ENCODE measurements around the gene ROBO1.

Gene ROBO1

DNA sequence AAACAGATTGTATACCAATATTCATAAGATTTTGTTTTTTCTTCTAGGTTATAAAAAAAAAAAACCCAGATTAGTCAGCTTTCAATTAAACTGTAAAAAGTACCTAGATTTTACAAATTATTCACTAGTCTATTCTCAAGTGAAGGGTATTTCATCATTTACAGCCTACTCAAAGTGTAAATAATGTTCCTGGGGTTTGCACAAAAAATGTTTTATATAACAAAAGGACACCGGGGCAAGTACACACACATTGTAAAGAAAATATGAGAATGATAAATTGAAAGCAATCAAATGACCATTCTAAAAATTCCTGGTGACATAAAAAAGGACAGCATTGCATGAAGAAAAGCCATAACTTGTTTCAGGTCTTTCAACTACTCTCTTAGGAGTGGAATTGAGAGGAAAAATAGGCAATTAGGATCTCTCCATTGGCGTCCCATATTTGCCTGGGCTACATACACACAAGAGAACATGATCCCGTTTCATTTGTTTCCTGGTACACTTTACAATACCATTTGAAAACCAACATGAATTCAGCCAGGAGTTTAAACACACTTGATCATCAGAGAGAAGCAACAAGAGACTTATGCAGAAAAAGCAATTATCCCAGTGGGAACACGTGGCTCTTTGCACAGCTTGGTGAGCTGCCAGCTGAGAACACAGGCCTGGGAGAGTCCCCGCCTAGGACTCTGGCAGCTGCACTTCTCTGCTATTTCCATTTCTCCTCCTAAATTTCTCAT, 1039.2 kb downstream of the ROBO1 start:
- no peak overlapping the region for H3K27ac ChIP-seq (ENCODE audit: low read length)
- no peak for ATAC-seq (ENCODE audit: insufficient read depth, low read depth)

DNA sequence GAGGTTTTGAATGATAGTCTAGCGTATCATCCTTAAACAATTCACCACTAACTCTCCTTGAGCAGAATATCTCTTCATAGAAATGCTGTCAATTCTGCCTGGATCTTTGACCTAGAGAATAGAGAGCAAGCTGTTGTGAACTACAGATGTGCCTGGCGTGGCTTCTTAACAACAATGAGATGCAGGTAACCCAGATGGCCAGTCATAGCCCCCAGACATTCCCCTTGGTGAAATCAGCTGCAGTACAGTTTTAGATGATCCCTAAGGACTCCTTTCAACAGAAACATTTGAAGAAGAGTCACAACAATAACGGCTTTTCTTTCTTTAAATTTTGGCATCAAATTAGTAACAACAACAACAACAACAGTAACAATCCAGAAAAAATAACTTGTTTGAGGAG, 1041.3 kb downstream of the ROBO1 start:
- no peak for TF ChIP-seq EZH2 (IDR thresholded peaks at IDR 0.05; ENCODE audit: borderline replicate concordance, low read depth, low read length, severe bottlenecking)
- TF ChIP-seq, protein P1, sequence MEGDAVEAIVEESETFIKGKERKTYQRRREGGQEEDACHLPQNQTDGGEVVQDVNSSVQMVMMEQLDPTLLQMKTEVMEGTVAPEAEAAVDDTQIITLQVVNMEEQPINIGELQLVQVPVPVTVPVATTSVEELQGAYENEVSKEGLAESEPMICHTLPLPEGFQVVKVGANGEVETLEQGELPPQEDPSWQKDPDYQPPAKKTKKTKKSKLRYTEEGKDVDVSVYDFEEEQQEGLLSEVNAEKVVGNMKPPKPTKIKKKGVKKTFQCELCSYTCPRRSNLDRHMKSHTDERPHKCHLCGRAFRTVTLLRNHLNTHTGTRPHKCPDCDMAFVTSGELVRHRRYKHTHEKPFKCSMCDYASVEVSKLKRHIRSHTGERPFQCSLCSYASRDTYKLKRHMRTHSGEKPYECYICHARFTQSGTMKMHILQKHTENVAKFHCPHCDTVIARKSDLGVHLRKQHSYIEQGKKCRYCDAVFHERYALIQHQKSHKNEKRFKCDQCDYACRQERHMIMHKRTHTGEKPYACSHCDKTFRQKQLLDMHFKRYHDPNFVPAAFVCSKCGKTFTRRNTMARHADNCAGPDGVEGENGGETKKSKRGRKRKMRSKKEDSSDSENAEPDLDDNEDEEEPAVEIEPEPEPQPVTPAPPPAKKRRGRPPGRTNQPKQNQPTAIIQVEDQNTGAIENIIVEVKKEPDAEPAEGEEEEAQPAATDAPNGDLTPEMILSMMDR (IDR thresholded peaks at IDR 0.05; ENCODE audit: borderline replicate concordance, extremely low read depth, low read length, poor library complexity, severe bottlenecking) = no peak
- Histone ChIP-seq H3K4me2 (ENCODE audit: insufficient read depth, low read length) (no peak overlapping the region), H3K79me2 (ENCODE audit: insufficient read depth, low read length) (no peaks in the 10 kb centered on the region), H3K4me1 (ENCODE audit: insufficient read depth, low read length) (no peaks in the 10 kb centered on the region), H3K36me3 (ENCODE audit: insufficient read depth, low read length) (no peaks in the 10 kb centered on the region), H2AFZ (ENCODE audit: low read depth, low read length) (no peak overlapping the region), H3K9me3 (ENCODE audit: insufficient read depth, low read length, severe bottlenecking) (no peaks in the 10 kb centered on the region), H3K27ac (ENCODE audit: low read length) (no peak overlapping the region), H4K20me1 (ENCODE audit: insufficient read depth, low read length) (no peaks in the 10 kb centered on the region), H3K9ac (ENCODE audit: low read depth, low read length) (no peak overlapping the region), H3K27me3 (ENCODE audit: insufficient read depth, low read length, poor library complexity) (no peaks in the 10 kb centered on the region), H3K4me3 (ENCODE audit: low read depth in 1 of 2, low read length in 2 of 2) (no peak overlapping the region)
- ATAC-seq (ENCODE audit: insufficient read depth, low read depth) = no peak
- no peak for DNase-seq

More for the DNA sequence above, 1039.2 kb downstream of the ROBO1 start:
- H3K79me2 ChIP-seq (ENCODE audit: insufficient read depth, low read length) = no peaks in the 10 kb centered on the region
- H4K20me1 ChIP-seq (ENCODE audit: insufficient read depth, low read length) = no peaks in the 10 kb centered on the region
- TF ChIP-seq, protein P1 (IDR thresholded peaks at IDR 0.05; ENCODE audit: borderline replicate concordance, extremely low read depth, low read length, poor library complexity, severe bottlenecking) = no peak
- TF ChIP-seq EZH2 (IDR thresholded peaks at IDR 0.05; ENCODE audit: borderline replicate concordance, low read depth, low read length, severe bottlenecking) = no peak
- no peak overlapping the region for H3K4me3 ChIP-seq (ENCODE audit: low read depth in 1 of 2, low read length in 2 of 2)
- H3K9ac ChIP-seq (ENCODE audit: low read depth, low read length) = no peak overlapping the region
- no peak overlapping the region for H3K4me2 ChIP-seq (ENCODE audit: insufficient read depth, low read length)
- H3K36me3 ChIP-seq (ENCODE audit: insufficient read depth, low read length) = no peaks in the 10 kb centered on the region
- DNase-seq = no peak
- H3K4me1 ChIP-seq (ENCODE audit: insufficient read depth, low read length) = no peaks in the 10 kb centered on the region
- no peaks in the 10 kb centered on the region for H3K9me3 ChIP-seq (ENCODE audit: insufficient read depth, low read length, severe bottlenecking)
- no peak overlapping the region for H2AFZ ChIP-seq (ENCODE audit: low read depth, low read length)
- H3K27me3 ChIP-seq (ENCODE audit: insufficient read depth, low read length, poor library complexity) = no peaks in the 10 kb centered on the region

DNA sequence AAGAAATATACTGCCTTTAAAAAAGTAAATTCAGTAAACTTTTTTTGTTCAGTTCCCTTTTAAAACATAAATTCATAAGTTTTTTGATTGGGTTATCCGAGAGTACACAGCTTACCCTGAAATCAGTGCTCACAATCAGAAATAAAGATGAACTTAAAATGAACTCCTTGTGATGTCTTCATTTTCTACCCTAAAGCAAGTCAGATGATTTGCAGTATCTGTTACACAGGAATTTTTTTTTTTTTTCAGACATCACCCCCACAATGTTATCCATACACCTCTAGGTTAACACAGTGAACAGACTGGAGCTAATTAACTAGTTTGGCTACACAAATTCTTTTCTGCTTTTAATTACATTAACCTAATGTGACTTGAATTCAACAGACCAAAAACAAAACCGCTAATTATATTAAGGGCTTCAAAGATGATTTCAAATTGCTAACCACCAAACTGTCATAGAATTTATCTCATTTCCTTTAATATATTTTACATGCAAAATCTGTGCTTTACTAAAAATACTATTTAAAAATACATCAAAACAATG, 1042.0 kb downstream of the ROBO1 start:
- no peak for DNase-seq
- Histone ChIP-seq H2AFZ (ENCODE audit: low read depth, low read length) (no peak overlapping the region), H3K4me3 (ENCODE audit: low read depth in 1 of 2, low read length in 2 of 2) (no peak overlapping the region), H3K36me3 (ENCODE audit: insufficient read depth, low read length) (no peaks in the 10 kb centered on the region), H3K4me1 (ENCODE audit: insufficient read depth, low read length) (no peaks in the 10 kb centered on the region), H4K20me1 (ENCODE audit: insufficient read depth, low read length) (no peaks in the 10 kb centered on the region), H3K27ac (ENCODE audit: low read length) (no peak overlapping the region), H3K4me2 (ENCODE audit: insufficient read depth, low read length) (no peak overlapping the region), H3K79me2 (ENCODE audit: insufficient read depth, low read length) (no peaks in the 10 kb centered on the region), H3K9me3 (ENCODE audit: insufficient read depth, low read length, severe bottlenecking) (no peaks in the 10 kb centered on the region), H3K27me3 (ENCODE audit: insufficient read depth, low read length, poor library complexity) (no peaks in the 10 kb centered on the region), H3K9ac (ENCODE audit: low read depth, low read length) (no peak overlapping the region)
- ATAC-seq (ENCODE audit: insufficient read depth, low read depth) = no peak
- TF ChIP-seq, protein P1 (IDR thresholded peaks at IDR 0.05; ENCODE audit: borderline replicate concordance, extremely low read depth, low read length, poor library complexity, severe bottlenecking) = no peak
- TF ChIP-seq EZH2 (IDR thresholded peaks at IDR 0.05; ENCODE audit: borderline replicate concordance, low read depth, low read length, severe bottlenecking) = no peak
